DND-41 (cell line): ENCODE measurements around the gene AGO3.
"Not testable (repeated sequence)": the region's sequence is repeated elsewhere in the genome, so short reads cannot be mapped to it uniquely, and the experiment has no call there.

Experiments used
- ATAC-seq: fragments of 200-7000 bp; cut with Tn5 transposase; 3 replicates; pipeline ENCODE4 v1.9.1; 2021; ENCODE audit warnings: low read depth; ENCODE audit not compliant: insufficient read depth
- DNase-seq: peaks from one replicate; pipeline ENCODE4 v3.0.0-alpha.2; 2020
- H2AFZ ChIP-seq: 2 replicates; pipeline ENCODE4 v1.6.0; 2012; ENCODE audit warnings: low read depth, low read length
- H3K27ac ChIP-seq: 2 replicates; pipeline ENCODE4 v1.5.1; 2012; ENCODE audit warnings: low read length, inconsistent platforms
- H3K27me3 ChIP-seq: fragments of 200-600 bp; sonication (generic); 2 replicates; pipeline ENCODE4 v1.6.0; 2012; ENCODE audit warnings: low read length, mild to moderate bottlenecking, inconsistent platforms; ENCODE audit not compliant: insufficient read depth, poor library complexity
- H3K36me3 ChIP-seq: 2 replicates; pipeline ENCODE4 v1.5.1; 2012; ENCODE audit warnings: low read length, inconsistent platforms; ENCODE audit not compliant: insufficient read depth
- H3K4me1 ChIP-seq: 2 replicates; pipeline ENCODE4 v1.5.1; 2012; ENCODE audit warnings: mild to moderate bottlenecking, low read length; ENCODE audit not compliant: insufficient read depth
- H3K4me2 ChIP-seq: 2 replicates; pipeline ENCODE4 v1.6.0; 2012; ENCODE audit warnings: mild to moderate bottlenecking, moderate library complexity, low read length, inconsistent platforms; ENCODE audit not compliant: insufficient read depth
- H3K4me3 ChIP-seq, 2 experiments: fragments of 200-600 bp in 1 of 2; shearing (Covaris generic) in 1 of 2; 2 replicates each; pipeline ENCODE4 v1.5.1; 2012 to 2016; ENCODE audit warnings: inconsistent platforms in 2 of 2, low read length in 2 of 2, mild to moderate bottlenecking in 2 of 2, low read depth in 1 of 2, moderate library complexity in 1 of 2
- H3K79me2 ChIP-seq: 2 replicates; pipeline ENCODE4 v1.6.0; 2012; ENCODE audit warnings: low read length, inconsistent platforms; ENCODE audit not compliant: insufficient read depth
- H3K9ac ChIP-seq: 2 replicates; pipeline ENCODE4 v1.6.0; 2012; ENCODE audit warnings: low read depth, mild to moderate bottlenecking, inconsistent platforms, low read length, moderate library complexity
- H3K9me3 ChIP-seq: 2 replicates; pipeline ENCODE4 v1.5.1; 2012; ENCODE audit warnings: low read length, moderate library complexity, mild to moderate bottlenecking, inconsistent platforms; ENCODE audit not compliant: insufficient read depth, severe bottlenecking
- H4K20me1 ChIP-seq: 2 replicates; pipeline ENCODE4 v1.6.0; 2012; ENCODE audit warnings: low read length; ENCODE audit not compliant: insufficient read depth
- CTCF ChIP-seq: IDR thresholded peaks from 2 replicates; pipeline ENCODE4 v1.5.1; 2012; ENCODE audit warnings: borderline replicate concordance, low read length, moderate library complexity, mild to moderate bottlenecking; ENCODE audit not compliant: poor library complexity, severe bottlenecking; ENCODE audit errors: extremely low read depth
- EZH2 ChIP-seq: IDR thresholded peaks from 3 replicates; pipeline ENCODE4 v1.6.1; 2012; ENCODE audit warnings: borderline replicate concordance, low read depth, mild to moderate bottlenecking, moderate library complexity, low read length, inconsistent platforms; ENCODE audit not compliant: severe bottlenecking

Gene AGO3

DNA sequence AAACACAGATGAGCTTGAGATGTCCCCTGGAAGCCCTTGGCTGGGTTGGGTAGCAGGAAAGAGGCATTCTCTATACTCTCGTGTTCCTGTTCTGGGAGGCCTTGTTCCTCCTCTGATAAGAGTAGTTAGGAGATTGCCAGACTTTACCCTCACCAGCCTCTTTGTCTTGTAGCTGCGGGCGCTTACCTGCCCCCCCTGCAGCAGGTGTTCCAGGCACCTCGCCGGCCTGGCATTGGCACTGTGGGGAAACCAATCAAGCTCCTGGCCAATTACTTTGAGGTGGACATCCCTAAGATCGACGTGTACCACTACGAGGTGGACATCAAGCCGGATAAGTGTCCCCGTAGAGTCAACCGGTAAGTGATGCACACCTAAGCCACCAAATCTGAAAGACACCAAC, 42.6 kb upstream of the AGO3 start:
- Histone ChIP-seq H3K79me2 (peaks cover 52% of the 10 kb centered on the region), H3K9me3 (no peaks in the 10 kb centered on the region), H3K9ac (no peak overlapping the region), H2AFZ (no peak overlapping the region), H3K36me3 (peaks cover 51% of the 10 kb centered on the region), H3K4me1 (peaks cover 32% of the 10 kb centered on the region), H4K20me1 (peaks cover 37% of the 10 kb centered on the region), H3K4me3 (no peak overlapping the region), H3K4me2 (no peak overlapping the region), H3K27ac (no peak overlapping the region), H3K27me3 (no peaks in the 10 kb centered on the region)
- ATAC-seq (no peak), DNase-seq (no peak)
- no peak for TF ChIP-seq CTCF
- no peak for TF ChIP-seq EZH2

GRCh38 chr1:35888981-35889380, 41.9 kb upstream of the AGO3 start:
- not testable (repeated sequence) for H3K9me3 ChIP-seq, H3K9ac ChIP-seq, H3K27ac ChIP-seq, H2AFZ ChIP-seq, ATAC-seq, DNase-seq, H3K27me3 ChIP-seq, H3K4me2 ChIP-seq, H3K4me3 ChIP-seq
- Histone ChIP-seq H3K4me1 (peaks cover 27% of the 10 kb centered on the region), H4K20me1 (peaks cover 40% of the 10 kb centered on the region), H3K79me2 (peaks cover 45% of the 10 kb centered on the region), H3K36me3 (peaks cover 53% of the 10 kb centered on the region)

- H2AFZ ChIP-seq, result no peak overlapping the region
- TF ChIP-seq EZH2 (no peak), CTCF (no peak)
- no peak overlapping the region for H3K27ac ChIP-seq
- H3K79me2 ChIP-seq, result peaks cover 3% of the 10 kb centered on the region; the same call in 1 of the 2 replicates
- no peak overlapping the region for H3K4me2 ChIP-seq
- H3K4me3 ChIP-seq, result no peak overlapping the region
- peaks cover 7% of the 10 kb centered on the region for H4K20me1 ChIP-seq
- H3K4me1 ChIP-seq, result no peaks in the 10 kb centered on the region
- no peak for DNase-seq
- H3K36me3 ChIP-seq, result peaks cover 87% of the 10 kb centered on the region
- H3K27me3 ChIP-seq, result no peaks in the 10 kb centered on the region
- no peaks in the 10 kb centered on the region for H3K9me3 ChIP-seq
- ATAC-seq, result no peak
- H3K9ac ChIP-seq, result no peak overlapping the region
Observed at GRCh38 chr1:35893051-35893879, 37.6 kb upstream of the AGO3 start.

DNA sequence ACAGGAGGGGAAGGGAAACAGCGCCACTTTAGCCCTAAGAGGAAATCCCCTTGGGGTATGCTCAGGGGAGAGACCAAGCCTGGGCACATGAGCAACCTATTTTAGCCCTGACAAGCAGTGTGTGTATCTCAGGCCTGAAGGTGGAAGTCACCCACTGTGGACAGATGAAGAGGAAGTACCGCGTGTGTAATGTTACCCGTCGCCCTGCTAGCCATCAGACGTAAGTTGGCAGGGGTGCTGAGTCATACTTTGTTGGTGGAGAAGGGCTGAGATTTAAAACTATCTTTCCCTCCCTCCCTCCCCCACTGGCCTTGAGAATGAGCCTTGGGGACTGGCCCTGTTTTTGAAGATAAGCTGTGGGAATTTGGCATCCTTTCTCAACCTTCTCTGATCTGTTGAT, 36.7 kb upstream of the AGO3 start:
- ATAC-seq (no peak), DNase-seq (no peak)
- Histone ChIP-seq H3K4me1 (no peaks in the 10 kb centered on the region), H3K79me2 (no peaks in the 10 kb centered on the region), H4K20me1 (peaks cover 4% of the 10 kb centered on the region; the same call in 1 of the 2 replicates), H3K27ac (no peak overlapping the region), H3K27me3 (no peaks in the 10 kb centered on the region), H2AFZ (no peak overlapping the region), H3K9ac (no peak overlapping the region), H3K36me3 (peaks cover 89% of the 10 kb centered on the region), H3K4me2 (no peak overlapping the region), H3K4me3 (no peak overlapping the region), H3K9me3 (no peaks in the 10 kb centered on the region)
- TF ChIP-seq CTCF (no peak), EZH2 (no peak)
